Measurements from ENCODE around the gene EPHB1. TPM values are rescaled to one million over a fixed set of nuclear protein-coding genes. Genes with fewer than 3 reads are reported as not detected.

Gene EPHB1
- total RNA-seq, 4 donors from 2014 or later: 0.30 to 5.3 (median 2.6) TPM

- no peak for TF ChIP-seq POLR2A (IDR thresholded peaks at IDR 0.05)
- TF ChIP-seq EP300 (IDR thresholded peaks at IDR 0.05): no peak
- Histone ChIP-seq H3K9me3 (no peaks in the 10 kb centered on the region), H3K27ac (no peak overlapping the region), H3K4me1 (no peaks in the 10 kb centered on the region), H3K4me3 (no peak overlapping the region), H3K27me3 (no peaks in the 10 kb centered on the region), H3K36me3 (no peaks in the 10 kb centered on the region)
- 83 to 89% methylated on average over 3 of the region's 3 CpGs for WGBS, 2 donors
- no peak for DNase-seq (ENCODE audit: low spot score in 2 of 2)
Measured at GRCh38 chr3:135134684-135135075, 339.6 kb downstream of the EPHB1 start.

DNA sequence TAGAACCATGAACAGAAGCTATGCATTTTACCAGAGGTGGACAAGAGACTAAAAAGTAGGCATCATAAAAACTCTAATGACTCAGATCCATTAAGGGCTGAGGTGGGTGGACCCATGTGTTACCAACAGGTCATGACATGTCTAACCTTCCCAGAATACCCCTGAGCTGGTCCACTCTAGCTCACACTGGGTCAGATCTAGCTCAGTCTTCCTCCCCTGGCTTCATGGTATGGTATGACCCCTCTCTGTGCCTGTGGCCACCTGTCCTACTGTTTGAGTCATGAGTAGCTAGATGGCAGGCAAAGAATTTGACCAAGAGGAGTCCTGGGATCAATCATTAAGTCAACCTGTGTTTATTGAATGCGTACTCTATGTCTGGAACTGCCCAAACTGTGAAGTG lies 340.4 kb downstream of the EPHB1 start:
- 94 to 96% methylated on average over 1 of the region's 1 CpG for WGBS, 2 donors
- H3K27me3 ChIP-seq: no peaks in the 10 kb centered on the region
- H3K27ac ChIP-seq: no peak overlapping the region
- DNase-seq (ENCODE audit: low spot score in 2 of 2): no peak
- no peaks in the 10 kb centered on the region for H3K36me3 ChIP-seq
- no peak overlapping the region for H3K4me3 ChIP-seq
- H3K4me1 ChIP-seq: no peaks in the 10 kb centered on the region
- no peak for TF ChIP-seq EP300 (IDR thresholded peaks at IDR 0.05)
- TF ChIP-seq POLR2A (IDR thresholded peaks at IDR 0.05): no peak
- TF ChIP-seq, protein P1, sequence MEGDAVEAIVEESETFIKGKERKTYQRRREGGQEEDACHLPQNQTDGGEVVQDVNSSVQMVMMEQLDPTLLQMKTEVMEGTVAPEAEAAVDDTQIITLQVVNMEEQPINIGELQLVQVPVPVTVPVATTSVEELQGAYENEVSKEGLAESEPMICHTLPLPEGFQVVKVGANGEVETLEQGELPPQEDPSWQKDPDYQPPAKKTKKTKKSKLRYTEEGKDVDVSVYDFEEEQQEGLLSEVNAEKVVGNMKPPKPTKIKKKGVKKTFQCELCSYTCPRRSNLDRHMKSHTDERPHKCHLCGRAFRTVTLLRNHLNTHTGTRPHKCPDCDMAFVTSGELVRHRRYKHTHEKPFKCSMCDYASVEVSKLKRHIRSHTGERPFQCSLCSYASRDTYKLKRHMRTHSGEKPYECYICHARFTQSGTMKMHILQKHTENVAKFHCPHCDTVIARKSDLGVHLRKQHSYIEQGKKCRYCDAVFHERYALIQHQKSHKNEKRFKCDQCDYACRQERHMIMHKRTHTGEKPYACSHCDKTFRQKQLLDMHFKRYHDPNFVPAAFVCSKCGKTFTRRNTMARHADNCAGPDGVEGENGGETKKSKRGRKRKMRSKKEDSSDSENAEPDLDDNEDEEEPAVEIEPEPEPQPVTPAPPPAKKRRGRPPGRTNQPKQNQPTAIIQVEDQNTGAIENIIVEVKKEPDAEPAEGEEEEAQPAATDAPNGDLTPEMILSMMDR (IDR thresholded peaks at IDR 0.05): no peak
- H3K9me3 ChIP-seq: no peaks in the 10 kb centered on the region

DNA sequence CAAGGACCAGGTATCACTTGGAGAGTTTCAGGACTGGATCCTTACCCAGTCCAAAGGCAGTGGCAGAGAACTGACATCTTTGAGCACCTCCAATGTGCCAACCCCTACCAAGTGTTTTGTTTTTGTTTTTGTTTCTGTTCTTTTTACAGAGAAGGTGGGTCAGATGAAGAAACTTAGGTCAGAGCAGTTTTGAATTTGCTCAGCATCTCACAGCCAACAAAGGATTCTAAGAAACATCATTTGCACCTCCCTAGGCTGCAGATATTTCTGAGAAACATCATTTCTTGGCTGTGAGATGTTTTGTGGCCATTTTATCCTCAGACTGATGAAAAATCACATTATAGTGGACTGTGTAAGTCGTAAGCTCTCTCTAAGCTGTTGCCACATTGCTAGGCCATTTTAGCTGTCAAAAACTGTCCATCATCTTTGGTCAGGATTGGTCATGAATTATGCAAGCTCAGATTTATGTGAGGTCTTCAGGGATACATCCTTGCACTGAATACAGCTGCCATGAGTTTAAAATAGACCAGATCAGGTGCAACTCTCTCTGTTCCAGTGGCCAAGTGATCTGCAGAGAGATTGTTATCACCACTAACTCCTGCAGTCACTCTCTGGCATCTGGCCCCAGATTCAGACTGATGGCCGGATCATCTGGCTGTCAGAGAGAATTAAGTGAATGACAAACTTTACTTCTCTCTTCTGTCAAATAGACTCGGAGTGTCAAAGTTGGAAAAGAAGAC lies 341.5 kb downstream of the EPHB1 start:
- TF ChIP-seq EP300 (IDR thresholded peaks at IDR 0.05) (no peak), POLR2A (IDR thresholded peaks at IDR 0.05) (no peak)
- TF ChIP-seq, protein P1 (IDR thresholded peaks at IDR 0.05): no peak
- H3K36me3 ChIP-seq: no peaks in the 10 kb centered on the region
- no peaks in the 10 kb centered on the region for H3K27me3 ChIP-seq
- no peaks in the 10 kb centered on the region for H3K9me3 ChIP-seq
- H3K4me3 ChIP-seq: no peak overlapping the region
- DNase-seq (ENCODE audit: low spot score in 2 of 2): no peak
- H3K4me1 ChIP-seq: no peaks in the 10 kb centered on the region
- 70 to 74% methylated on average over 3 of the region's 3 CpGs for WGBS, 2 donors
- no peak overlapping the region for H3K27ac ChIP-seq

- no peak for TF ChIP-seq POLR2A (IDR thresholded peaks at IDR 0.05)
- no peak for TF ChIP-seq EP300 (IDR thresholded peaks at IDR 0.05)
- TF ChIP-seq, protein P1 (IDR thresholded peaks at IDR 0.05): no peak
- WGBS, 2 donors: 72 to 78% methylated on average over 2 of the region's 2 CpGs
Measured at GRCh38 chr3:135137296-135137695, 342.2 kb downstream of the EPHB1 start.

GRCh38 chr3:135138776-135139175 lies 343.7 kb downstream of the EPHB1 start:
- no peak for TF ChIP-seq POLR2A (IDR thresholded peaks at IDR 0.05)
- no peak for TF ChIP-seq EP300 (IDR thresholded peaks at IDR 0.05)
- TF ChIP-seq, protein P1 (IDR thresholded peaks at IDR 0.05): no peak

More at GRCh38 chr3:135137296-135137695, 342.2 kb downstream of the EPHB1 start:
- H3K36me3 ChIP-seq: no peaks in the 10 kb centered on the region
- H3K27me3 ChIP-seq: no peaks in the 10 kb centered on the region
- H3K4me1 ChIP-seq: no peaks in the 10 kb centered on the region
- H3K4me3 ChIP-seq: no peak overlapping the region
- no peak overlapping the region for H3K27ac ChIP-seq
- no peaks in the 10 kb centered on the region for H3K9me3 ChIP-seq
- DNase-seq (ENCODE audit: low spot score in 2 of 2): no peak

More at GRCh38 chr3:135138776-135139175, 343.7 kb downstream of the EPHB1 start:
- WGBS, 2 donors: 69 to 81% methylated on average over 3 to 4 of the region's 4 CpGs
- no peak for DNase-seq (ENCODE audit: low spot score in 2 of 2)
- Histone ChIP-seq H3K4me3 (no peak overlapping the region), H3K36me3 (no peaks in the 10 kb centered on the region), H3K9me3 (no peaks in the 10 kb centered on the region), H3K4me1 (no peaks in the 10 kb centered on the region), H3K27ac (no peak overlapping the region), H3K27me3 (no peaks in the 10 kb centered on the region)
